ENCODE measurements around the gene BICRA. TPM values are rescaled to one million over a fixed set of nuclear protein-coding genes. Genes with fewer than 3 reads are reported as not detected.

Gene BICRA
- total and polyA plus RNA-seq, 9 of the 15 experiments (the other 6 are each of a cell fraction or from before 2014, with no cell fraction given): 0.01 to 8.8 (median 1.2) TPM

- Histone ChIP-seq H3K79me2 (ENCODE audit: control insufficient read depth, insufficient read depth, low read length) (peaks cover 23% of the 10 kb centered on the region), H3K27ac (ENCODE audit: extremely low read depth, low read depth, low read length) (peak within 1 kb of the TSS; percentile 63), H3K4me1 (replicated peaks in 1 of 2; ENCODE audit: control insufficient read depth in 2 of 2, insufficient read depth in 2 of 2, low read length in 2 of 2) (peaks cover 13 to 22% of the 10 kb centered on the region in 2 experiments), H2AFZ (ENCODE audit: low read depth, low read length) (peak within 1 kb of the TSS; percentile 89), H3K27me3 (ENCODE audit: control insufficient read depth in 2 of 2, insufficient read depth in 2 of 2, low read length in 2 of 2) (no peaks in the 10 kb centered on the region), H3K9ac (ENCODE audit: insufficient read depth in 1 of 2, low read depth in 2 of 2, low read length in 2 of 2) (peak within 1 kb of the TSS; percentile 69 to 90), H3K9me1 (ENCODE audit: control insufficient read depth, insufficient read depth, low read length) (no peaks in the 10 kb centered on the region), H3K4me3 (peak within 1 kb of the TSS; percentile 83), H3K9me3 (replicated peaks; ENCODE audit: control insufficient read depth, insufficient read depth, low read depth, low read length) (no peaks in the 10 kb centered on the region), H3K36me3 (ENCODE audit: control insufficient read depth, insufficient read depth, low read length) (peaks cover 16% of the 10 kb centered on the region; the same call in 2 of the 3 replicates), H3K4me2 (ENCODE audit: insufficient read depth, low read length) (peak within 1 kb of the TSS; percentile 86), H4K20me1 (replicated peaks; ENCODE audit: control insufficient read depth, insufficient read depth, low read length) (no peaks in the 10 kb centered on the region)
- BruUV-seq (replicated peaks): no TSS peak
- DNase-seq (ENCODE audit: extremely low read depth in 1 of 4, low spot score in 3 of 4) (peak; percentile 89 to 97 (median 94)), ATAC-seq (peak; percentile 92), FAIRE-seq (peak; percentile 70)
- in situ Hi-C loops (cut with MboI): loop anchor here (5.0 kb wide), 1 partner anchor 74 kb away; no protein-coding TSS in a partner anchor
- intact Hi-C loops (cut with micrococcal nuclease): loop anchor here (1.0 to 2.0 kb wide), 2 partner anchors 30 to 75 kb away; no protein-coding TSS in a partner anchor
- CTCF ChIA-PET (ENCODE audit: low intra/inter-chr PET ratio): interaction anchor here (0.6 to 2.9 kb wide), 7 partner anchors 30 to 470 kb away, joined by 3 to 37 read pairs (median 3); no protein-coding TSS in a partner anchor
- 3% methylated on average over 26 of the region's 52 CpGs for WGBS (ENCODE audit: insufficient coverage, low coverage, missing lambda C conversion rate)
- POLR2A ChIA-PET: interaction anchor here (0.6 to 1.6 kb wide), 8 partner anchors 10 to 40 kb away, joined by 3 to 7 read pairs (median 4); partner anchors contain the start of gene NOP53
- no peak for TF ChIP-seq ZBED1 (IDR thresholded peaks at IDR 0.05)
- no peak; a peak in 1 of 4 replicates for TF ChIP-seq HDAC1 (IDR thresholded peaks at IDR 0.05)
- no peak for TF ChIP-seq HMGXB4 (CRISPR knock-in tag; IDR thresholded peaks at IDR 0.05)
- no peak for TF ChIP-seq MCM7 (IDR thresholded peaks at IDR 0.05)
- TF ChIP-seq MCM5 (IDR thresholded peaks at IDR 0.05; ENCODE audit: low read depth): no peak
- TF ChIP-seq ZNF133 (CRISPR knock-in tag; IDR thresholded peaks at IDR 0.05): no peak
- no peak for TF ChIP-seq ZC3H11A (IDR thresholded peaks at IDR 0.05; ENCODE audit: low read depth, low read length)
- TF ChIP-seq SMARCC2 (IDR thresholded peaks at IDR 0.05; ENCODE audit: low read depth): no peak
- peak; percentile 60 for TF ChIP-seq PKNOX1 (IDR thresholded peaks at IDR 0.05)
- TF ChIP-seq ZNF395 (CRISPR knock-in tag; IDR thresholded peaks at IDR 0.05): no peak
- no peak for TF ChIP-seq HNRNPLL (IDR thresholded peaks at IDR 0.05; ENCODE audit: low read depth, low read length, poor library complexity, severe bottlenecking)
- TF ChIP-seq E2F6 (IDR thresholded peaks at IDR 0.05; ENCODE audit: borderline replicate concordance in 1 of 2, extremely low read depth in 1 of 2, insufficient read depth in 1 of 2, insufficient read length in 1 of 2, low read depth in 1 of 2, low read length in 1 of 2, poor library complexity in 1 of 2, severe bottlenecking in 1 of 2): peak in 1 of 2 experiments; percentile 13
- no peak for TF ChIP-seq FUS (optimal IDR thresholded peaks at IDR 0.05; ENCODE audit: low read depth, low read length)
- TF ChIP-seq ZNF717 (CRISPR knock-in tag; IDR thresholded peaks at IDR 0.05): no peak
- TF ChIP-seq ZNF695 (CRISPR knock-in tag; IDR thresholded peaks at IDR 0.05): no peak
Observed at GRCh38 chr19:47713046-47714021, 104.4 kb downstream of the BICRA start, which contains the start of gene EHD2. TSS of gene EHD2 (plus strand) at chr19:47713422. CDS start at chr19:47716613, 3,191 bp downstream.

Data from K562 (cell line).